Endothelial cell of umbilical vein (primary cell): ENCODE measurements around the gene PXMP2. TPM values are rescaled to one million over a fixed set of nuclear protein-coding genes. Genes with fewer than 3 reads are reported as not detected.
"Not testable (repeated sequence)": the region's sequence is repeated elsewhere in the genome, so short reads cannot be mapped to it uniquely, and the experiment has no call there.

Experiments used
- BruUV-seq: library from RNA; stranded (reverse); fragments of 400-500 nt; replicated peaks from 2 replicates; lab custom pipeline; 2021; lab: Mats Ljungman, UMichigan
- CTCF ChIA-PET: fragments of 300-600, 350-600 bp; sonication (Branson Sonifier 250); formaldehyde crosslinking; loops from one replicate; lab custom pipeline; 2021; ENCODE audit warnings: antibody characterized with exemption, inconsistent platforms; lab: Charles Lee
- POLR2A ChIA-PET: fragments of 300-600, 350-600 bp; sonication (Branson Sonifier 250); formaldehyde crosslinking; loops from one replicate; lab custom pipeline; 2021; ENCODE audit warnings: antibody characterized with exemption, inconsistent platforms; lab: Charles Lee
- DNase-seq: peaks from one replicate; pipeline ENCODE4 v3.0.0-alpha.2; 2011; ENCODE audit warnings: low read depth, low spot score
- FAIRE-seq: peaks from 2 replicates; lab custom pipeline; 2011; peaks lifted over from hg19 to GRCh38; lab: Jason Lieb, UNC
- H2AFZ ChIP-seq: 2 replicates; pipeline ENCODE4 v1.6.0; 2012; ENCODE audit warnings: low read depth, low read length, control low read depth, inconsistent platforms
- H3K27ac ChIP-seq: 2 replicates; pipeline ENCODE4 v1.5.1; 2011; ENCODE audit warnings: low read depth, mild to moderate bottlenecking, control low read depth, low read length, moderate library complexity; ENCODE audit not compliant: insufficient read depth
- H3K27me3 ChIP-seq, 2 experiments: 2 replicates each; pipeline versions ENCODE4 v1.6.0 to v1.6.1; 2011; ENCODE audit warnings: low read length in 2 of 2, mixed read lengths in 1 of 2; ENCODE audit not compliant: control insufficient read depth in 2 of 2, insufficient read depth in 2 of 2
- H3K36me3 ChIP-seq, 2 experiments: 2 replicates in 1 of 2; 3 replicates in 1 of 2; pipeline ENCODE4 v1.5.1; 2011; ENCODE audit warnings: low read length in 2 of 2, mild to moderate bottlenecking in 1 of 2, moderate library complexity in 1 of 2; ENCODE audit not compliant: control insufficient read depth in 2 of 2, insufficient read depth in 2 of 2; ENCODE audit errors: extremely low read depth in 1 of 2
- H3K4me1 ChIP-seq: 3 replicates; pipeline ENCODE4 v1.5.1; 2011; ENCODE audit warnings: mild to moderate bottlenecking, low read length; ENCODE audit not compliant: control insufficient read depth, insufficient read depth; ENCODE audit errors: extremely low read depth
- H3K4me2 ChIP-seq: 2 replicates; pipeline ENCODE4 v1.6.1; 2011; ENCODE audit warnings: low read length, control low read depth, mixed read lengths; ENCODE audit not compliant: insufficient read depth
- H3K4me3 ChIP-seq, 3 experiments: fragments of 200-600 bp in 1 of 3; sonication (generic), shearing (Covaris generic) in 1 of 3; replicated peaks in 1 of 3; 2 replicates each; pipeline ENCODE4 v1.5.1; 2011 to 2016; ENCODE audit warnings: control low read depth in 3 of 3, low read length in 3 of 3, mild to moderate bottlenecking in 2 of 3, inconsistent platforms in 1 of 3, low read depth in 1 of 3, moderate library complexity in 1 of 3; ENCODE audit not compliant: insufficient read depth in 1 of 3
- H3K79me2 ChIP-seq: 2 replicates; pipeline ENCODE4 v1.6.0; 2012; ENCODE audit warnings: low read length, inconsistent platforms; ENCODE audit not compliant: control insufficient read depth, insufficient read depth
- H3K9ac ChIP-seq: replicated peaks from 2 replicates; pipeline ENCODE3; 2011; ENCODE audit warnings: low read length, control low read depth; ENCODE audit not compliant: insufficient read depth; ENCODE audit errors: extremely low read depth
- H3K9me1 ChIP-seq: replicated peaks from 3 replicates; pipeline ENCODE4 v1.6.0; 2011; ENCODE audit warnings: mild to moderate bottlenecking, low read length; ENCODE audit not compliant: control insufficient read depth, insufficient read depth; ENCODE audit errors: extremely low read depth
- H3K9me3 ChIP-seq: replicated peaks from 2 replicates; pipeline ENCODE4 v1.5.1; 2012; ENCODE audit warnings: low read length, inconsistent platforms; ENCODE audit not compliant: control insufficient read depth, insufficient read depth
- H4K20me1 ChIP-seq: replicated peaks from 2 replicates; pipeline ENCODE3; 2011; ENCODE audit warnings: mild to moderate bottlenecking, low read length; ENCODE audit not compliant: control insufficient read depth, insufficient read depth; ENCODE audit errors: extremely low read depth
- EZH2 ChIP-seq: IDR thresholded peaks from 2 replicates; pipeline ENCODE4 v1.6.1; 2012; ENCODE audit warnings: borderline replicate concordance, low read depth, mild to moderate bottlenecking, moderate library complexity, low read length, inconsistent platforms; ENCODE audit not compliant: severe bottlenecking
- FOS ChIP-seq: IDR thresholded peaks from 2 replicates; pipeline ENCODE4 v1.6.1; 2011; ENCODE audit warnings: mild to moderate bottlenecking, low read length, moderate library complexity, borderline replicate concordance; ENCODE audit not compliant: insufficient read depth
- GATA2 ChIP-seq: IDR thresholded peaks from 2 replicates; pipeline ENCODE4 v1.7.0; 2011; ENCODE audit warnings: low read depth, mild to moderate bottlenecking, moderate library complexity, mixed read lengths, low read length; ENCODE audit not compliant: insufficient read length, insufficient read depth
- JUN ChIP-seq: IDR thresholded peaks from 2 replicates; pipeline ENCODE4 v1.6.1; 2011; ENCODE audit warnings: borderline replicate concordance, low read depth; ENCODE audit not compliant: insufficient read length, insufficient read depth
- MYC ChIP-seq: IDR thresholded peaks from one replicate; pipeline ENCODE4 v1.6.1; 2011; ENCODE audit warnings: mild to moderate bottlenecking, low read depth, low read length
- POLR2A ChIP-seq: IDR thresholded peaks from 2 replicates; pipeline ENCODE4 v1.6.1; 2012; ENCODE audit warnings: low read depth, mild to moderate bottlenecking, control low read depth, low read length
- POLR2AphosphoS5 ChIP-seq: IDR thresholded peaks from 2 replicates; pipeline ENCODE4 v1.6.1; 2012; ENCODE audit warnings: low read depth, mild to moderate bottlenecking, control low read depth, low read length, moderate library complexity; ENCODE audit not compliant: insufficient read depth
- dilution Hi-C: fragments of 300-500 bp; cut with MboI; formaldehyde crosslinking; loops from one replicate; pipeline ENCODE4 v1.15.0; 2019; ENCODE audit warnings: low sequenced_read_pairs; ENCODE audit not compliant: extremely low pct_ligation_motif_present
- intact Hi-C: fragments of 100-400 bp; cut with micrococcal nuclease; formaldehyde crosslinking; loops from one replicate; pipeline ENCODE4 v1.10.0; 2022
- polyA plus RNA-seq, 4 experiments: library from polyadenylated mRNA; depleted of rRNA in 3 of 4; stranded (reverse) in 3 of 4; unstranded in 1 of 4; fragments of >200 nt; gene quantifications; 2 replicates each; pipeline versions ENCODE4 v1.2.1 to v1.2.3, GENCODE V29; 2011 to 2012; ENCODE audit warnings: missing spikeins in 1 of 4
- total RNA-seq: library from RNA; stranded (reverse); gene quantifications from 2 replicates; pipeline ENCODE4 v1.2.3, GENCODE V29; 2021
- TF ChIP-seq, protein P1 (sequence below): IDR thresholded peaks from 2 replicates; pipeline ENCODE4 v1.6.1; 2011; ENCODE audit not compliant: insufficient read depth, insufficient read length
- TF ChIP-seq, protein P2 (sequence below), 2 donors: IDR thresholded peaks; 1 replicate in 1 of 2; 2 replicates in 1 of 2; pipeline ENCODE4 v1.5.1; 2011; ENCODE audit warnings: low read length in 2 of 2, mild to moderate bottlenecking in 2 of 2, moderate library complexity in 2 of 2, control low read depth in 1 of 2, inconsistent platforms in 1 of 2, low read depth in 1 of 2; ENCODE audit not compliant: insufficient read depth in 1 of 2; ENCODE audit errors: extremely low read depth in 1 of 2

Gene PXMP2
- total and polyA plus RNA-seq, 2 donors (not counting 3 experiments of a cell fraction or from before 2014, with no cell fraction given): 24.0 to 31.5 TPM

DNA sequence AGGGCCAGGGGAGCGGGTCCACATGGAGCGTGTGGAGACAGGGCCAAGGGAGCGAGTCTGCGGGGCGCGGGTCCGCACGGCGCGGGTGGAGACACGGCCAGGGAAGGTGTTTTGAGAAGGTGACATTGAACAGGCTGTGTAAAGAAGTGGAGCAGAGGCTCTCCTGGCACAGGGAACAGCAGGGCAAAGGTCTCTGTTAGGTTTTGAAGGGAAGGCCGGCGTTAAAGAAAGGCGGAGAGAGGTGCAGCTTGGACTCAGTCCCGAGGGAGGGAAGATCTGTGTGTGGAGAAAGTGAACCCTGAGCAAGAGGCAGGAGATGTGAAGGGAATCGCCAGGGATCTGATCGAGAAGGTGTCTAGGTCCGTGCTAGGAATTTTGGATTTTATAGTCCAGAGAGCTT is 1.8 kb downstream of the PXMP2 start:
- Histone ChIP-seq H3K9me3 (no peaks in the 10 kb centered on the region), H2AFZ (no peak overlapping the region), H3K27ac (no peak overlapping the region), H3K27me3 (no peaks in the 10 kb centered on the region), H3K9ac (no peak overlapping the region), H3K79me2 (peaks cover 17% of the 10 kb centered on the region), H3K4me1 (no peaks in the 10 kb centered on the region), H3K4me3 (no peak overlapping the region), H3K9me1 (no peaks in the 10 kb centered on the region), H3K4me2 (no peak overlapping the region), H3K36me3 (no peaks in the 10 kb centered on the region), H4K20me1 (no peaks in the 10 kb centered on the region)
- ChIA-PET POLR2A (no interaction called here), CTCF (no interaction called here)
- no peak for TF ChIP-seq JUN
- BruUV-seq: no TSS peak
- DNase-seq (no peak), FAIRE-seq (no peak)
- dilution Hi-C loops (no loop called here), intact Hi-C loops (no loop called here)

DNA sequence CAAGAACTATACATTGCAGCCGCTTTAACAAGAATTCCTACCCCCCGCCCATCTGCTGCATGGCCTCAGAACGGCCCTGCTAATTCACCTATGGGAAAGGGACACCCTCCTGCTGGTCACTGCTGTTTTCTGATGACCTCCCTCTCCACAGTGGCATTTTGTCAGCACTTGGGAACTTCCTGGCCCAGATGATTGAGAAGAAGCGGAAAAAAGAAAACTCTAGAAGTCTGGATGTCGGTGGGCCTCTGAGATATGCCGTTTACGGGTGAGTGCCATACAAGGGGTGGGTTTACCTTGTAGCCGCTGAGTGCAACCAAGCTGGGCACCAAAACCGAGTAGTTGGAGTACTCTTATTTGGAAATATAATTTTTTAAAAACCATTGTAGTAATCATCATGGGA is 2.7 kb downstream of the PXMP2 start:
- CTCF ChIA-PET: no interaction called here
- BruUV-seq: no TSS peak
- Histone ChIP-seq H3K9ac (no peak overlapping the region), H3K9me1 (no peaks in the 10 kb centered on the region), H2AFZ (no peak overlapping the region), H4K20me1 (no peaks in the 10 kb centered on the region), H3K9me3 (no peaks in the 10 kb centered on the region), H3K27me3 (no peaks in the 10 kb centered on the region), H3K4me3 (no peak overlapping the region), H3K36me3 (no peaks in the 10 kb centered on the region), H3K4me1 (no peaks in the 10 kb centered on the region), H3K27ac (no peak overlapping the region), H3K4me2 (no peak overlapping the region), H3K79me2 (peaks cover 15% of the 10 kb centered on the region)
- intact Hi-C loops (no loop called here), dilution Hi-C loops (no loop called here)
- POLR2A ChIA-PET: no interaction called here
- DNase-seq: no peak
- TF ChIP-seq FOS: no peak
- no peak for TF ChIP-seq GATA2
- TF ChIP-seq POLR2A: no peak
- no peak for TF ChIP-seq POLR2AphosphoS5
- TF ChIP-seq, protein P1, sequence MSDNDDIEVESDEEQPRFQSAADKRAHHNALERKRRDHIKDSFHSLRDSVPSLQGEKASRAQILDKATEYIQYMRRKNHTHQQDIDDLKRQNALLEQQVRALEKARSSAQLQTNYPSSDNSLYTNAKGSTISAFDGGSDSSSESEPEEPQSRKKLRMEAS: no peak
- TF ChIP-seq EZH2: no peak
- no peak for TF ChIP-seq JUN
- no peak for TF ChIP-seq MYC
- TF ChIP-seq, protein P2, sequence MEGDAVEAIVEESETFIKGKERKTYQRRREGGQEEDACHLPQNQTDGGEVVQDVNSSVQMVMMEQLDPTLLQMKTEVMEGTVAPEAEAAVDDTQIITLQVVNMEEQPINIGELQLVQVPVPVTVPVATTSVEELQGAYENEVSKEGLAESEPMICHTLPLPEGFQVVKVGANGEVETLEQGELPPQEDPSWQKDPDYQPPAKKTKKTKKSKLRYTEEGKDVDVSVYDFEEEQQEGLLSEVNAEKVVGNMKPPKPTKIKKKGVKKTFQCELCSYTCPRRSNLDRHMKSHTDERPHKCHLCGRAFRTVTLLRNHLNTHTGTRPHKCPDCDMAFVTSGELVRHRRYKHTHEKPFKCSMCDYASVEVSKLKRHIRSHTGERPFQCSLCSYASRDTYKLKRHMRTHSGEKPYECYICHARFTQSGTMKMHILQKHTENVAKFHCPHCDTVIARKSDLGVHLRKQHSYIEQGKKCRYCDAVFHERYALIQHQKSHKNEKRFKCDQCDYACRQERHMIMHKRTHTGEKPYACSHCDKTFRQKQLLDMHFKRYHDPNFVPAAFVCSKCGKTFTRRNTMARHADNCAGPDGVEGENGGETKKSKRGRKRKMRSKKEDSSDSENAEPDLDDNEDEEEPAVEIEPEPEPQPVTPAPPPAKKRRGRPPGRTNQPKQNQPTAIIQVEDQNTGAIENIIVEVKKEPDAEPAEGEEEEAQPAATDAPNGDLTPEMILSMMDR (IDR thresholded peaks at IDR 0.05; ENCODE audit: extremely low read depth in 1 of 2, insufficient read depth in 1 of 2, low read depth in 1 of 2, low read length in 2 of 2): no peak
- no peak for FAIRE-seq

DNA sequence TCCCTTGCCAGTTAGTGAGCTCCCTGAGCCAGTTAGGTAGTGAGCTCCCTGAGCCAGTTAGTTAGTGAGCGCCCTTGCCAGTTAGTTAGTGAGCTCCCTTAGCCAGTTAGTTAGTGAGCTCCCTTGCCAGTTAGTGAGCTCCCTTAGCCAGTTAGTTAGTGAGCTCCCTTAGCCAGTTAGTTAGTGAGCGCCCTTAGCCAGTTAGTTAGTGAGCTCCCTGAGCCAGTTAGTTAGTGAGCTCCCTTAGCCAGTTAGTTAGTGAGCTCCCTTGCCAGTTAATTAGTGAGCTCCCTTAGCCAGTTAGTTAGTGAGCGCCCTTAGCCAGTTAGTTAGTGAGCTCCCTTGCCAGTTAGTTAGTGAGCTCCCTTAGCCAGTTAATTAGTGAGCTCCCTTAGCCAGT is 4.6 kb downstream of the PXMP2 start:
- H3K79me2 ChIP-seq, DNase-seq, dilution Hi-C loops, H3K4me2 ChIP-seq, H3K36me3 ChIP-seq, intact Hi-C loops, H2AFZ ChIP-seq, H3K9ac ChIP-seq, H3K27ac ChIP-seq, FAIRE-seq, H3K9me1 ChIP-seq, H3K4me1 ChIP-seq, H3K4me3 ChIP-seq, CTCF ChIA-PET, BruUV-seq, H4K20me1 ChIP-seq, H3K9me3 ChIP-seq, H3K27me3 ChIP-seq, POLR2A ChIA-PET: not testable (repeated sequence)
